HG02623 (cell line): Measurements from ENCODE around the gene ERAS.
A peak's percentile ranks its signal among the peaks of the same experiment; 100 is the strongest.
"Not testable (repeated sequence)": the region's sequence is repeated elsewhere in the genome, so short reads cannot be mapped to it uniquely, and the experiment has no call there.

Source experiments
- ATAC-seq: cut with Tn5 transposase; IDR thresholded peaks from one replicate; pipeline ENCODE4 v1.9.1; 2021; ENCODE audit warnings: moderate library complexity; ENCODE audit not compliant: unreplicated experiment

Gene ERAS

DNA sequence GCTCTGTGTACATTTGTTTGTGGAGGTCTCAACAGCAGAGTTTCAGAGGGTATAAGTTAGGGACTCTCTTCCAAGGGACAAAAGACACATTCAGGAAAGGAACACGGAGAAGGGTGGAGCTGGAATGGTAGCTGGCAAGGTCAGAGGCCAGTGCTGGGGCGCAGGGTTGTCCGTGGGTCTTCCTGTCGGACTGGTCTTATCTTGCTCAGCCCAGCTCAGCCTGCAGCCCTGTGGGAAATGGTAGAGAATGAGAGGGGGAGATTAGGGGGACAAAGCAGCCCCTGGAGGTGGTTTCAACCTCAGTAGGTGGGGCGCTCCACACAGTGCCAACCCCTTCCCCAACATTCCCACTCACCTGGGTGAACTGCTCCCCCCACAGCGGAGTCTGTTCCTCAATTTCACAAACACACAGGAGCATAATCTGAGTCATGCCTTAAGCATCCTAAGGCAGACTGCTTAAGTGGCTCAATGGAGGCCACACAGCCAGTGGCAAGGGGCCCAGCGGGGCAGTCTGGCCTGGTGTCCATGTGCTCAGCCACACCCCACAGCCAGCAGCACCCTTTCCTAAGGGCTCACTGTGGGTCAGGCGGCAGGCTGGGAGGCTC lies 31.3 kb upstream of the ERAS start:
- ATAC-seq, result no peak

DNA sequence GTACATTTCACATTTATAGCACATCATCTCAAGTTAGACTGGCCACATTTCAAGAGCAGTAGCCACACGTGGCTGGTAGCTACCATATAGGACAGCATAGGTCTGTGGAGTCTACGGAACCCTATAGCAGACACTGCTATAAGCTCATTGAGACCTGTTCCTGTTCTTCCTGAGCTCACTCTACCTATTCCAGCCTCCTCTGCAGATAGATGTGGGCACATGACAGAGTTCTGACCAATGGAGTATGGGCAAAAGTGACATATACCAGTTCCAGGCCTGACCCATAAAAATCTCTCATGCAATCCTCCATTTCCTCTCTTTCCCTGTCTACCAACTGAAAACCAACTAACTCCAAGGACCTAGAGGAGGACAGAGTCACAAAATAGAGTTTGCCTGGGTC lies 28.0 kb upstream of the ERAS start:
- no peak for ATAC-seq

DNA sequence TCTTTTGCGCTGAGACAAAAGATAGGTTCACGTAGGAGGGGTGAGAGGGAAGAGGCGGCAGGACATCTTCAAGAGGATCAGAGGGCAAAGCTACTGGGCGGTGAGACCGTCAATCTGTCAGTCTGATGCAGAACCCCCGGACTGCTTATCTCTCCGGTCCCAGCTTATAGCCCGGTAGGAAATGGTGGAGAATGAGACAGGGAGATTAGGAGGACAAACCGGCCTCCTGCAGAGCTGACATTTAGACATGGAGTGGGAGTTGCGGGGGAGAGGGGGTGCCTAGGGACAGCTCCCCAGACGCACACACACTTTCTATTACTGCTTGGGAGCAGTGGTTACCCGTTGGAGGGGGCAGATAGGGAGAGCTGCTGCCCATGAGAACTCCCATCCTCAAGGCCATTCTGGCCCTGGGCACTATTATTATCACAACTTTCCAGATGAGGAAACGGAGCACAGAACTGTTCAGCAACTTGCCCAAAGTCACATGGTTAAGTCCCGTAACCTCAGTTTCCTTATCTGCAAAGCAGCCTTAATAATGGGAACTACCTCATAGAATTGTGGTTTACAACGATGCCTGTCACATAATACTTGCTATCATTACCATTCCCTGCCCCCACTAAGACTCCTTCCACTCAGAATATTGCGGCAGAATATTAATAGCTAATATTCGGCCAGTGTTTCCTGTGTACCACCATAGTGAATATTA lies 25.6 kb upstream of the ERAS start:
- no peak for ATAC-seq

DNA sequence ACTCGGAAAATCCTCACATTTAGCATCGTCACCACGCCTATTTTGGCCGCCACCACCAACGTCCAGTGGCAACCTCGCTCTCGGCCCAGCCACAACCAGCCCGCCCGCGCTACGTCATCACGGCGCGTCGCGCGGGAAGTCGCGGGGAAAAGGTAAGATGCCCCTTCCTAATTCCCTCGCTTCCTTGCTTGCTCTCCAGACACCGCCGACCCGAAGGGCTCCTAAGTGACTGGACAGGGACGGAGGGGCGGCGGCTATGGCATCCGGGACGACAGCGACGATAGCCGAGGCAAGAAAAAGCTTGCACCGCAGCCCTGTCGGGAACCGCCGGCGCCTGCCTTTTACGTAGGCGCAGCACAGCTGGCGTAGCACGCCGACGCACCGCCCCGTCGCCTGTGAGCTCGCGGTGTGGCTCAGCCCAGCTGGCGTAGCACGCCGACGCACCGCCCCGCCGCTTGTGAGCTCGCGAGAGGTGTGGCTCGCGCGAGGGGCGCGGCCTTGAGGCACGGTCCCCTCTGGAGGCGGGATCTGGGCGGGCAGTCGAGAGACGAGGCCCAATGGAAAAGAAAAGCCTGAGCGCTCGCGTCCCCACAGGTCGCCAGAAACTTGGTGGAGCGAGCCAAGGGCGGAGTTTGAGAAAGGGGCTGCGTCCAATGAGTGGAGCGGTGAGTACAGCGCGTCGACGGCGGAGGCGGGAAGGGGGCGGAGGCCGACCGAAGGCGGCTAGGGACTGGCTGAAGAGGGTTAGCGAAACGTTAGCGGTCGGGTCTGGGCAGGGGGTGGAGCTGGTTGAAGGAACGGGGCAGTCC lies 24.8 kb upstream of the ERAS start, which contains the start of gene HDAC6:
TSS of gene HDAC6 (plus strand) at position 788 of the 809 bp plus-strand sequence. CDS start 626 bp downstream, outside the sequence.
- peak; percentile 84 for ATAC-seq

DNA sequence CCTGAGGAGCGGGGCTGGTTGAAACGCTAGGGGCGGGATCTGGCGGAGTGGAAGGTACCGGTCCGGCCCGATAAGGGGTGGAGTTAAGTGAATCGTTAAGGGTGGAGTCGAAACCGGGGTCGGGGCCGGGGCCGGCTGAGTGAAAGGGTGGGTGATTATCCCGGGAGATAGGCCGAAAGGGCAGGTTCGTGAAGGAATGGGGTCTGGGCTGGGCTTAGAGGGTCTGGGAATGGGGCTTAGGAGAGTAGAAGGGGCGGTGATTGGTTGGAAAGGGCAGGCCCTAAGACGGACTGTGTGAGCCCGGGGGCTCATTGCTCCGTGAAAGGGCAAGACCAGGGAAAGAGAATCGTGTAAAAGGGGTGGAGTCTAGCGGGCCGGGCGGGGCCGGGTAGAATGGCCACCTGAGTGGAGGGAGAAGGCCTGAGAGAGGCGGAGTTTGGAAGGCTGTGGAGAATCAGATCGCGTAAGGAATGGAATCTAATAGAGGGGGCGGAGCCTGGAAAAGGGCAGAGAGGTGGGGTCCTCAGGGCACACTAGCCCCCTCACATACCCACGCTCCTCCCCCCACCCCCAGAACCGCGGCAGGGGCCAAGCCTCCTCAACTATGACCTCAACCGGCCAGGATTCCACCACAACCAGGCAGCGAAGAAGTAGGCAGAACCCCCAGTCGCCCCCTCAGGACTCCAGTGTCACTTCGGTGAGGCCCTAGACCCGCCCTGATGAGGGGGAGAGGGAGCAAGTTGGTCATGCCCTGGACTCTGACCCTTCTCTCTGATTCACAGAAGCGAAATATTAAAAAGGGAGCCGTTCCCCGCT lies 24.0 kb upstream of the ERAS start:
- ATAC-seq, result peak; percentile 34

DNA sequence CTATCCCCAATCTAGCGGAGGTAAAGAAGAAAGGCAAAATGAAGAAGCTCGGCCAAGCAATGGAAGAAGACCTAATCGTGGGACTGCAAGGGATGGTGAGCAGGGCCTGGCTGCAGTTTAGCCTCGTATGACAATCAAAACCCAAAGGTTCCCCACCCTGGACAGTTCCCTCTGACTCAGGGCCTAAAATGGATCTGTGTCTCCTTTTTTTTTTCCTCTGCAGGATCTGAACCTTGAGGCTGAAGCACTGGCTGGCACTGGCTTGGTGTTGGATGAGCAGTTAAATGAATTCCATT lies 23.5 kb upstream of the ERAS start:
- ATAC-seq, result no peak

DNA sequence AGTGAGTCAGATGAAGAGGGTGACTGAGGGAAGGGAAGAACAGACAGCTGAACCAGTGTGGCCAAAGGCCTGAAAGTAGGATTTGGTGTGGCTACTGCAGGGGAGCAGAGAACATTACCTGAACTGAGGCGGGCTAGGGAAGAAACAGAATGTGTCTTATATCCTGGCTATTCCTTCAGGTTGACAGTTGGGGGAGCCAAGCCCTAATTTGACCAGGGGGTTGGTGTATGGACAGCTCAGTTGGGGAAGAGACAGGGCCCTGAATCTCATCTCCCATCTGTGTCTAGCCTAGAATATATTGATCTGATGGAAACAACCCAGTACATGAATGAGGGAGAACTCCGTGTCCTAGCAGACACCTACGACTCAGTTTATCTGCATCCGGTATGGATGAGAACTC lies 20.2 kb upstream of the ERAS start:
- ATAC-seq, result no peak

DNA sequence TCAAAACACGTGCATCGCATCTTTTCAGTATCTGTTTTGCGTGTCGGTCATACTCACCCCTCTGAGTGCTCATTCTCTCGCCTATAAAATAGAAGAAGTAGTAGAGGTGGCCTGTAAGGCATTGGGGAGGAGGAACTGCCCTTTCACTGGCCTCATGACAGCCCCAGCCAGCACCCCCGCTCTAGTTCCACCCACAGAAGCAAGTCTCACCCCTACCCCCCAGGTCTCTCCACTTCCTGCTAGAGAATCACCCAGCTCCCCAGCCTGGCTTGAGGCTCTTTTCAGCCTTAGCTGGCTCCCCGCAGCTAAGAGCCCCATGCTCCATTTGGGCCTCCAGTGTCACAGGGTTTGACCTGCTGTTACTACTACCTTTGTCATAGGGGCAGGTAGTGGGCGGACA lies 12.7 kb upstream of the ERAS start:
- no peak for ATAC-seq

DNA sequence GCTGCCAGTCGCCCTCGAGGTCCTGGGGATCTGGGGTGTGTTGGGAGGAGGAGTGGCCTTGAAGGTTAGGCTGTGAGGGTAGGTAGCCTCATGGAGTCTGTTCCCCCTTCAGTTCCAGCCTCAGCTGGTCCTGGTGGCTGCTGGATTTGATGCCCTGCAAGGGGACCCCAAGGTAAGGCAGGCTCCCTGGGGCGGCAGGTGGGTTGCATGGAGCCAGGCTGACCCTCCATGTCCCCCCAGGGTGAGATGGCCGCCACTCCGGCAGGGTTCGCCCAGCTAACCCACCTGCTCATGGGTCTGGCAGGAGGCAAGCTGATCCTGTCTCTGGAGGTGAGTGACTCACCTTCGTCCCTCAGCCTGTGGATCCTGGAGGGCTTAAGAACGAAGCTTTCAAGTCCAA lies 11.6 kb upstream of the ERAS start:
- ATAC-seq, result no peak

DNA sequence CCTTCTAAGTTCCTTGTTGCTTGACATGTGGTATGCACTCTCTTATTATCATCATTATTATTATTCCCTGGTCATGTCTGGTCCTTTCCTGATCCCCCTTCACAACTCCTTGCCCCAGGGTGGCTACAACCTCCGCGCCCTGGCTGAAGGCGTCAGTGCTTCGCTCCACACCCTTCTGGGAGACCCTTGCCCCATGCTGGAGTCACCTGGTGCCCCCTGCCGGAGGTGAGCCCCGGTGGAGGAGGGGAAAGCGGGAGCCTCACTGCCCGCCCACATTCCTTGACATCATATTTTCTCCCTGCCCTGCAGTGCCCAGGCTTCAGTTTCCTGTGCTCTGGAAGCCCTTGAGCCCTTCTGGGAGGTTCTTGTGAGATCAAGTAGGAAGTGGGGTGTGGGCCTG lies 11.0 kb upstream of the ERAS start:
- no peak for ATAC-seq

DNA sequence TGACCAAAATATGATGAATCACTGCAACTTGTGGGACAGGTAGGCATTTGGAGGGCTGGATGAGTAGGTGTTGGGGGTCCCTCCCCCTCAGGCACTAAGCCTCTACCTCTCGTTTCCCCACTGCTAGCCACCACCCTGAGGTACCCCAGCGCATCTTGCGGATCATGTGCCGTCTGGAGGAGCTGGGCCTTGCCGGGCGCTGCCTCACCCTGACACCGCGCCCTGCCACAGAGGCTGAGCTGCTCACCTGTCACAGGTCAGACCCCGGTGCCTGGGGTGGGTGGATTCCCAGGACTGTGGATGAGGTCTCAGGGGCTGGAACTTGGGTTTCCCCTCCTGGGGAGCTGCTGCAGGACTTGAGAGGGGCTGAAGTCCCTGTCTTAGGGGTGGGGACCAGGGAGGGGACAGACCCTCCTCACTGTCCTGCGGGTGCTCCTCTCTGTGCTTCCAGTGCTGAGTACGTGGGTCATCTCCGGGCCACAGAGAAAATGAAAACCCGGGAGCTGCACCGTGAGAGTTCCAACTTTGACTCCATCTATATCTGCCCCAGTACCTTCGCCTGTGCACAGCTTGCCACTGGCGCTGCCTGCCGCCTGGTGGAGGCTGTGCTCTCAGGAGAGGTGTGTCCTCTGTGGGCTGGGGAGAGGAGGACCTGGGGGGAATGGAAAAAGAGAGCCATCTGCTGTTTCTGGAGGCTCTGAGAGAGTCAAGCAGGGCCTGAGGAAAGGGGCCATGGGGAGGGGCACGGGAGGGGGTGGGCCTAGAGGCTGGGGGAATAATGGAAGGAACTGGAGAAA lies 10.1 kb upstream of the ERAS start:
- ATAC-seq, result no peak

DNA sequence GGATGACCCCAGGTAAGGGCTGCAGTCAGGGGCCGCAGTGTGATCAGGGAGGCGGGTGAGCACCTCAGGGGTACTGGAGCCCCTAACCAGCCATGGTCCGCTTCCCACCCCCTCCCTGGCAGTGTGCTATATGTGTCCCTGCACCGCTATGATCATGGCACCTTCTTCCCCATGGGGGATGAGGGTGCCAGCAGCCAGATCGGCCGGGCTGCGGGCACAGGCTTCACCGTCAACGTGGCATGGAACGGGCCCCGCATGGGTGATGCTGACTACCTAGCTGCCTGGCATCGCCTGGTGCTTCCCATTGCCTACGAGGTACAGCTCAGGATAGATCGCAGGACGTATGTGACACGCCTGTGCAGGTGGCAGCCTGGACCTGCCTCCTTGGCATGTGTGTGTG lies 8.2 kb upstream of the ERAS start:
- no peak for ATAC-seq

DNA sequence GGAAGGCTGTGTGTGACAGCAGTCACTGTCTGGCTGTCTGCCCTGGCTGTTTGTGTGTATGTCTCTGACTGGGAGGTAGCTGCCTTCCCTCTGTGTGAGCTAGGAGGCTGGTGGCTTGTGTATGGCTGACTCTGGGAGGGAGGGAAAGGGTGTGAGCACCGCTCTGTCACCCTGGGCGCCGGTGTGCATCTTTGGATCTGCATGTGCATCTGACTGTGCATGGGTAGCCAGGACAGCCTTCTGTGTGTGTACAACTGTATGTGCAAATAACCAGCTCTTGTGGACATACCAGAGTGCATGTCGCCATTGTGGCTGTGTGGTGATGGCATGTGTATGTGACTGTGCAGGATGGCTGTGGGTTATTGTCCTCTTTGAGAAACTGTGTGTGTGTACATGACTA lies 7.4 kb upstream of the ERAS start:
- no peak for ATAC-seq

DNA sequence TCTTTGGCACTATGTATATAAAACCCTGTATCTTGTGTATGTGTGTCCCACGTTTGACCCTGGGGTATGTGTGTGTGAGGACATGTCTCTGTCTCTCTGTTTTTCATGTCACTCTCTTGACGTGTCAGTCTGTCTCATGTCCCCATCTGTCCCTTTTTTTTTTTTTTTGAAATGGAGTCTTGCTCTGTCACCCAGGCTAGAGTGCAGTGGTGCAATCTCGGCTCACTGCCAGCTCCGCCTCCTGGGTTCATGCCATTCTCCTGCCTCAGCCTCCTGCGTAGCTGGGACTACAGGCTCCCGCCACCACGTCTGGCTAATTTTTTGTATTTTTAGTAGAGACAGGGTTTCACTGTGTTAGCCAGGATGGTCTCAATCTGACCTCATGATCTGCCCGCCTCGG lies 6.9 kb upstream of the ERAS start:
- not testable (repeated sequence) for ATAC-seq

DNA sequence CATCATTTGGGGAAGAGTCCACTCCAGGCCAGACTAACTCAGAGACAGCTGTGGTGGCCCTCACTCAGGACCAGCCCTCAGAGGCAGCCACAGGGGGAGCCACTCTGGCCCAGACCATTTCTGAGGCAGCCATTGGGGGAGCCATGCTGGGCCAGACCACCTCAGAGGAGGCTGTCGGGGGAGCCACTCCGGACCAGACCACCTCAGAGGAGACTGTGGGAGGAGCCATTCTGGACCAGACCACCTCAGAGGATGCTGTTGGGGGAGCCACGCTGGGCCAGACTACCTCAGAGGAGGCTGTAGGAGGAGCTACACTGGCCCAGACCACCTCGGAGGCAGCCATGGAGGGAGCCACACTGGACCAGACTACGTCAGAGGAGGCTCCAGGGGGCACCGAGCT lies 3.3 kb upstream of the ERAS start:
- ATAC-seq, result no peak

DNA sequence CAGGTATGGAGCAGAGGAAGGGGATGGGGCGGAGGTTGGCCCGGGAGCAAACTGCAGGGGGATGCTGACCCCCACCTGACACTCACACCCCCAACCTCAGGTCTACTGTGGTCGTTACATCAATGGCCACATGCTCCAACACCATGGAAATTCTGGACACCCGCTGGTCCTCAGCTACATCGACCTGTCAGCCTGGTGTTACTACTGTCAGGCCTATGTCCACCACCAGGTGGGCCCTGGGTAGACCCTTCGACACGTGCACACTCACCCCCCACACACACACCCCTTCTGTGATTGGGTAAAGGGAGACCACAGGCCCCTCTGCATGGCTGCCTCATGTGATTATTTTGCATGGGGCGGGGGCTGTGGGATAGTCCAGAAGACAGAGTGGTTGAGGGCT lies 2.2 kb upstream of the ERAS start:
- no peak for ATAC-seq

DNA sequence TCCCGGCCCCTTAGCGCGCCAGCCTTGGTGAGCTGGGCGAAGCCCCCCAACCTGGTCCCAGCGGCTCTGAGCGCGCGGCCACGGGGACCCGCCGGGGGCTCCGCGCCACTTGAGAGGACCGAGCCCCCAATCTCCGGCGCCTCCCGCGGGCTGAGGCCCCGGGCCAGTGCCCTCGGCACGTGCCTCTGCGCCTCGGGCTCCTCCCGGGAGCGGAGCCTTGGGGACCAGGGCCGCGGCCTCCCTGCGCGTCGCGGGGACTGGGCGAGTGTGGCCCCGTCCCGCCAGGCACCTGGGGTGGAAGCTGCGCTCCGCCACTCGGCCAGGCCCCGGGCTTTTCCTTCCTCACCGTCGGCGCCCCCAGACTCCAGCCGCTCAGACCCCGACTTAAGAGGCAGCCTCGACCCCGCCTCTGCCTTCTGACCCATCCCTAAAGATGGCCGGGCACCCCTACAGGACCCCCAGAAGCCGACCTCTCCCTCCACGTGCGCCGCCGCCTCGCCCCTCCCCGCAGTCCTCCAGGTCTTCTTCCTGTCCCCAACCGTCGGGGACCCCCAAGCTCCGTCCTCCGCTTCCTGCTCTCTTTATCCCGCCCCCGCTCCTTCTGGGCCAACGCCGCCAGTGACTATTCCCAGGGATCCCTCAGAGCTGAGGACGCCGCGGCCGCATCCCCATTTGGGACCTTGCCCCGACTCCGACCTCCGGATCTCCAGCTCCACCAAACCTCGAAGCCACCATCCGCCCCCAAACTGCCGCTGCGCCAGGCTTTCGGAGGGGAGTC lies 752 bp downstream of the ERAS start:
- no peak for ATAC-seq

DNA sequence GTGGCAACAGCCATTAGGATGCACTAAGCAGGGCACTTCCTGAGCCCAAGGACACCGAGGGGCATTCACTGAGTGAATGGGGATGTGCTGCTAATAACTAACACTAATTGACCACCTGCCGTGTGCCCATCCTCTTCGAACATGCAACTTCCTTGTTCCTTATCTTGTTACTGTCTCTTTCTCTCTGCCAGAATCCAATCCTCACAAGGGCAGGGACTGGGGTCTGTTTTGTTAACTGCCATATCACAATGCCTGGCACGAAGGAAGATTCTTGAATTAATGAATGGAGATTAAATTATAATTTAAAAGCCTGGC lies 1.3 kb downstream of the ERAS start:
- no peak for ATAC-seq

DNA sequence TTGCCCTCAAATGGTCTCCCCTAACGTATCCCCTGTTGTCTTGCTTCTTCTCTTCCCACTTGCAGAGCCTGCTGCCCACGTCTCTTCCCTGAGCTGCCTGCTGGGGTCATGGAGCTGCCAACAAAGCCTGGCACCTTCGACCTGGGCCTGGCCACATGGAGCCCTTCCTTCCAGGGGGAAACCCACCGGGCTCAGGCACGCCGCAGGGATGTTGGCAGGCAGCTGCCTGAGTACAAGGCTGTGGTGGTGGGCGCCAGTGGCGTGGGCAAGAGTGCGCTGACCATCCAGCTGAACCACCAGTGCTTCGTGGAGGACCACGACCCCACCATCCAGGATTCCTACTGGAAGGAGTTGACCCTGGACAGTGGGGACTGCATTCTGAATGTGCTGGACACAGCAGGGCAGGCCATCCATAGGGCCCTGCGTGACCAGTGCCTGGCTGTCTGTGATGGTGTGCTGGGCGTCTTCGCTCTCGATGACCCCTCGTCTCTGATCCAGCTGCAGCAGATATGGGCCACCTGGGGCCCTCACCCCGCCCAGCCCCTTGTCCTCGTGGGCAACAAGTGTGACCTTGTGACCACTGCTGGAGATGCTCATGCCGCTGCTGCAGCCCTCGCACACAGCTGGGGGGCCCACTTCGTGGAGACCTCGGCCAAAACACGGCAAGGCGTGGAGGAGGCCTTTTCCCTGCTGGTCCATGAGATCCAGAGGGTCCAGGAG lies 2.9 kb downstream of the ERAS start:
- no peak for ATAC-seq
